ENCODE data around the gene OGA. TPM values are rescaled to one million over a fixed set of nuclear protein-coding genes. Genes with fewer than 3 reads are reported as not detected.
A peak's percentile ranks its signal among the peaks of the same experiment; 100 is the strongest.

Gene OGA
- total and polyA plus RNA-seq, 2 of the 8 experiments (the other 6 are each of a cell fraction or from before 2014, with no cell fraction given), result 31.2 to 107 TPM

GRCh38 chr10:101782811-101783735, 35.2 kb downstream of the OGA start, which contains the start of gene NPM3 (continued):
- TF ChIP-seq, protein P1, sequence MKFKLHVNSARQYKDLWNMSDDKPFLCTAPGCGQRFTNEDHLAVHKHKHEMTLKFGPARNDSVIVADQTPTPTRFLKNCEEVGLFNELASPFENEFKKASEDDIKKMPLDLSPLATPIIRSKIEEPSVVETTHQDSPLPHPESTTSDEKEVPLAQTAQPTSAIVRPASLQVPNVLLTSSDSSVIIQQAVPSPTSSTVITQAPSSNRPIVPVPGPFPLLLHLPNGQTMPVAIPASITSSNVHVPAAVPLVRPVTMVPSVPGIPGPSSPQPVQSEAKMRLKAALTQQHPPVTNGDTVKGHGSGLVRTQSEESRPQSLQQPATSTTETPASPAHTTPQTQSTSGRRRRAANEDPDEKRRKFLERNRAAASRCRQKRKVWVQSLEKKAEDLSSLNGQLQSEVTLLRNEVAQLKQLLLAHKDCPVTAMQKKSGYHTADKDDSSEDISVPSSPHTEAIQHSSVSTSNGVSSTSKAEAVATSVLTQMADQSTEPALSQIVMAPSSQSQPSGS (IDR thresholded peaks at IDR 0.05; ENCODE audit: low read length), result no peak
- TF ChIP-seq USF2 (IDR thresholded peaks at IDR 0.05; ENCODE audit: low read length), result no peak
- TF ChIP-seq SAP30 (IDR thresholded peaks at IDR 0.05; ENCODE audit: insufficient read depth, insufficient replicate concordance, low read length), result no peak
- TF ChIP-seq CREB1 (IDR thresholded peaks at IDR 0.05), result peak; percentile 95
- peak; percentile 80 for TF ChIP-seq KDM4A (IDR thresholded peaks at IDR 0.05; ENCODE audit: low read depth, low read length, severe bottlenecking)
- no peak for TF ChIP-seq JUN (IDR thresholded peaks at IDR 0.05; ENCODE audit: low read depth, low read length)
- peak; percentile 61 for TF ChIP-seq PHF8 (conservative IDR thresholded peaks at IDR 0.05; ENCODE audit: low read depth, low read length)
- TF ChIP-seq GTF2F1 (IDR thresholded peaks at IDR 0.05; ENCODE audit: borderline replicate concordance, low read depth, low read length), result no peak
- TF ChIP-seq POU5F1 (IDR thresholded peaks at IDR 0.05; ENCODE audit: low read depth, low read length), result no peak
- TF ChIP-seq SP1 (IDR thresholded peaks at IDR 0.05; ENCODE audit: low read depth, low read length), result peak; percentile 85; the same call in 1 of the 2 replicates
- TF ChIP-seq JUND (IDR thresholded peaks at IDR 0.05; ENCODE audit: low read length), result no peak
- TF ChIP-seq ASH2L (IDR thresholded peaks at IDR 0.05; ENCODE audit: low read length), result no peak
- no peak for TF ChIP-seq EGR1 (IDR thresholded peaks at IDR 0.05; ENCODE audit: borderline replicate concordance, low read depth, low read length)
- TF ChIP-seq POLR2A (IDR thresholded peaks at IDR 0.05; ENCODE audit: control extremely low read depth in 1 of 2, low read depth in 2 of 2, low read length in 2 of 2), result peak in 1 of 2 experiments; percentile 67; a peak in 2 of 3 replicates
- TF ChIP-seq BRCA1 (IDR thresholded peaks at IDR 0.05; ENCODE audit: low read depth, low read length), result no peak
- TF ChIP-seq SIN3A (conservative IDR thresholded peaks at IDR 0.05 in 1 of 2, IDR thresholded peaks at IDR 0.05 in 1 of 2; ENCODE audit: low read depth in 1 of 2, low read length in 2 of 2), result peak in 1 of 2 experiments; percentile 73; a peak in 2 of 4 replicates
- no peak for TF ChIP-seq GABPA (IDR thresholded peaks at IDR 0.05; ENCODE audit: borderline replicate concordance, insufficient read depth, low read length)
- TF ChIP-seq CBX5 (IDR thresholded peaks at IDR 0.05; ENCODE audit: low read depth, low read length), result no peak
- TF ChIP-seq CEBPB (IDR thresholded peaks at IDR 0.05; ENCODE audit: low read depth, low read length), result no peak
- peak; percentile 59; the same call in 1 of the 2 replicates for TF ChIP-seq SRF (IDR thresholded peaks at IDR 0.05; ENCODE audit: low read depth, low read length)
- TF ChIP-seq RAD21 (IDR thresholded peaks at IDR 0.05 in 1 of 2, conservative IDR thresholded peaks at IDR 0.05 in 1 of 2; ENCODE audit: low read depth in 2 of 2, low read length in 2 of 2), result no peak

Measured in H1 (cell line).